EL (cell line): ENCODE data around the gene GRB10.

Experiments
- DNase-seq: peaks from one replicate; pipeline ENCODE4 v3.0.0-alpha.2; 2016

Gene GRB10

GRCh38 chr7:50667338-50667737 lies 115.4 kb downstream of the GRB10 start:
- DNase-seq: no peak

- no peak for DNase-seq
Observed at GRCh38 chr7:50666124-50666496, 116.6 kb downstream of the GRB10 start.

GRCh38 chr7:50665403-50666123 lies 117.1 kb downstream of the GRB10 start:
- peak; percentile 67 for DNase-seq

- no peak for DNase-seq
Observed at GRCh38 chr7:50664937-50665336, 117.8 kb downstream of the GRB10 start.

GRCh38 chr7:50664461-50664922 lies 118.2 kb downstream of the GRB10 start:
- DNase-seq: peak; percentile 88

- no peak for DNase-seq
Observed at GRCh38 chr7:50663396-50664102, 119.1 kb downstream of the GRB10 start.

GRCh38 chr7:50662996-50663395 lies 119.7 kb downstream of the GRB10 start:
- DNase-seq: no peak

GRCh38 chr7:50662041-50662694 lies 120.5 kb downstream of the GRB10 start:
- DNase-seq: no peak

- DNase-seq: no peak
Observed at GRCh38 chr7:50661345-50662040, 121.2 kb downstream of the GRB10 start.

- DNase-seq: no peak
Observed at GRCh38 chr7:50660830-50661175, 121.9 kb downstream of the GRB10 start.

GRCh38 chr7:50660040-50660829 lies 122.5 kb downstream of the GRB10 start:
- DNase-seq: no peak

- DNase-seq: no peak
Observed at GRCh38 chr7:50659329-50659965, 123.2 kb downstream of the GRB10 start.

GRCh38 chr7:50658696-50659095 lies 124.0 kb downstream of the GRB10 start:
- DNase-seq: no peak

- DNase-seq: no peak
Observed at GRCh38 chr7:50657912-50658311, 124.8 kb downstream of the GRB10 start.

GRCh38 chr7:50657341-50657873 lies 125.3 kb downstream of the GRB10 start:
- DNase-seq: peak; percentile 53

GRCh38 chr7:50656141-50656895 lies 126.4 kb downstream of the GRB10 start:
- DNase-seq: no peak

- DNase-seq: no peak
Observed at GRCh38 chr7:50655490-50655889, 127.2 kb downstream of the GRB10 start.

GRCh38 chr7:50655020-50655419 lies 127.7 kb downstream of the GRB10 start:
- DNase-seq: no peak

- DNase-seq: no peak
Observed at GRCh38 chr7:50653981-50654425, 128.7 kb downstream of the GRB10 start.

- DNase-seq: no peak
Observed at GRCh38 chr7:50653126-50653864, 129.4 kb downstream of the GRB10 start.
